ENCODE data around the gene DPH6. TPM values are rescaled to one million over a fixed set of nuclear protein-coding genes. Genes with fewer than 3 reads are reported as not detected.

DPH6 gene
- total RNA-seq, 1 experiment from 2014 or later: 20.3 TPM

GRCh38 chr15:35427496-35427895 is 118.5 kb downstream of the DPH6 start:
- H3K27me3 Mint-ChIP-seq (ENCODE audit: insufficient read depth, unreplicated experiment): no peaks in the 10 kb centered on the region

GRCh38 chr15:35427091-35427490 is 118.9 kb downstream of the DPH6 start:
- ChIA-PET POLR2A (interaction anchor here (0.6 to 0.7 kb wide), 2 partner anchors 107 to 118 kb away, joined by 3 to 4 read pairs; no protein-coding TSS in a partner anchor), CTCF (interaction anchor here (0.7 to 3.5 kb wide), 2 partner anchors 18 to 135 kb away, joined by 3 to 20 read pairs; no protein-coding TSS in a partner anchor)
- Mint-ChIP-seq H3K4me1 (ENCODE audit: insufficient read depth, unreplicated experiment) (peaks cover 6% of the 10 kb centered on the region), H3K36me3 (ENCODE audit: insufficient read depth, unreplicated experiment) (no peaks in the 10 kb centered on the region), H3K27ac (ENCODE audit: low read depth, unreplicated experiment) (no peak overlapping the region), H3K4me3 (ENCODE audit: unreplicated experiment) (no peak overlapping the region), H3K27me3 (ENCODE audit: insufficient read depth, unreplicated experiment) (no peaks in the 10 kb centered on the region), H3K9me3 (ENCODE audit: unreplicated experiment) (no peaks in the 10 kb centered on the region)
- intact Hi-C loops (cut with micrococcal nuclease): no loop called here
- BruUV-seq (replicated peaks): no TSS peak
- no peak for TF ChIP-seq CTCF (IDR thresholded peaks at IDR 0.05; ENCODE audit: unreplicated experiment)
- peak; percentile 34 for DNase-seq (ENCODE audit: unreplicated experiment)

More at GRCh38 chr15:35427496-35427895, 118.5 kb downstream of the DPH6 start:
- Mint-ChIP-seq H3K4me3 (ENCODE audit: unreplicated experiment) (no peak overlapping the region), H3K4me1 (ENCODE audit: insufficient read depth, unreplicated experiment) (peaks cover 6% of the 10 kb centered on the region), H3K9me3 (ENCODE audit: unreplicated experiment) (no peaks in the 10 kb centered on the region), H3K36me3 (ENCODE audit: insufficient read depth, unreplicated experiment) (no peaks in the 10 kb centered on the region), H3K27ac (ENCODE audit: low read depth, unreplicated experiment) (no peak overlapping the region)
- no peak for TF ChIP-seq CTCF (IDR thresholded peaks at IDR 0.05; ENCODE audit: unreplicated experiment)
- intact Hi-C loops (cut with micrococcal nuclease): no loop called here
- POLR2A ChIA-PET: interaction anchor here (0.6 to 0.7 kb wide), 2 partner anchors 107 to 119 kb away, joined by 3 to 4 read pairs; no protein-coding TSS in a partner anchor
- CTCF ChIA-PET: interaction anchor here (0.7 to 3.5 kb wide), 2 partner anchors 17 to 135 kb away, joined by 3 to 20 read pairs; no protein-coding TSS in a partner anchor
- no peak for DNase-seq (ENCODE audit: unreplicated experiment)
- BruUV-seq (replicated peaks): no TSS peak

GRCh38 chr15:35410775-35411174 is 135.2 kb downstream of the DPH6 start:
- Mint-ChIP-seq H3K27me3 (ENCODE audit: insufficient read depth, unreplicated experiment) (no peaks in the 10 kb centered on the region), H3K9me3 (ENCODE audit: unreplicated experiment) (no peaks in the 10 kb centered on the region)
- DNase-seq (ENCODE audit: unreplicated experiment): no peak

GRCh38 chr15:35399901-35400300 is 146.1 kb downstream of the DPH6 start:
- Mint-ChIP-seq H3K4me1 (ENCODE audit: insufficient read depth, unreplicated experiment) (no peaks in the 10 kb centered on the region), H3K27me3 (ENCODE audit: insufficient read depth, unreplicated experiment) (no peaks in the 10 kb centered on the region), H3K36me3 (ENCODE audit: insufficient read depth, unreplicated experiment) (peaks cover 18% of the 10 kb centered on the region), H3K27ac (ENCODE audit: low read depth, unreplicated experiment) (no peak overlapping the region), H3K9me3 (ENCODE audit: unreplicated experiment) (peaks cover 8% of the 10 kb centered on the region), H3K4me3 (ENCODE audit: unreplicated experiment) (no peak overlapping the region)
- DNase-seq (ENCODE audit: unreplicated experiment): no peak
- intact Hi-C loops (cut with micrococcal nuclease): no loop called here
- CTCF ChIA-PET: no interaction called here
- POLR2A ChIA-PET: no interaction called here
- TF ChIP-seq CTCF (IDR thresholded peaks at IDR 0.05; ENCODE audit: unreplicated experiment): no peak
- BruUV-seq (replicated peaks): no TSS peak

More at GRCh38 chr15:35410775-35411174, 135.2 kb downstream of the DPH6 start:
- Mint-ChIP-seq H3K4me1 (ENCODE audit: insufficient read depth, unreplicated experiment) (no peaks in the 10 kb centered on the region), H3K27ac (ENCODE audit: low read depth, unreplicated experiment) (no peak overlapping the region), H3K36me3 (ENCODE audit: insufficient read depth, unreplicated experiment) (no peaks in the 10 kb centered on the region), H3K4me3 (ENCODE audit: unreplicated experiment) (no peak overlapping the region)
- TF ChIP-seq CTCF (IDR thresholded peaks at IDR 0.05; ENCODE audit: unreplicated experiment): no peak
- CTCF ChIA-PET: no interaction called here
- BruUV-seq (replicated peaks): no TSS peak
- POLR2A ChIA-PET: no interaction called here
- intact Hi-C loops (cut with micrococcal nuclease): no loop called here

All from MCF 10A (cell line).